A673 (cell line): Measurements from ENCODE around the gene MRPL33. TPM values are rescaled to one million over a fixed set of nuclear protein-coding genes. Genes with fewer than 3 reads are reported as not detected.

Experiments used
- BruUV-seq: library from RNA; stranded (reverse); fragments of 400-500 nt; replicated peaks from 2 replicates; lab custom pipeline; 2021; lab: Mats Ljungman, UMichigan
- CTCF ChIA-PET: fragments of 300-600 bp; sonication (Branson Sonifier 250); formaldehyde crosslinking; loops from one replicate; lab custom pipeline; 2022; ENCODE audit warnings: antibody characterized with exemption; lab: Charles Lee
- POLR2A ChIA-PET: fragments of 300-600 bp; sonication (Branson Sonifier 250); formaldehyde crosslinking; loops from one replicate; lab custom pipeline; 2022; ENCODE audit warnings: antibody characterized with exemption; ENCODE audit not compliant: low non-redundant PET; lab: Charles Lee
- DNase-seq: peaks from one replicate; pipeline ENCODE4 v3.0.0-alpha.2; 2015; ENCODE audit warnings: low spot score
- H3K27ac ChIP-seq: fragments of 200-600 bp; sonication (generic); 2 replicates; pipeline ENCODE4 v1.5.1; 2016; ENCODE audit warnings: mixed run types, low read depth, mild to moderate bottlenecking, mixed read lengths, antibody characterized with exemption, low read length; ENCODE audit not compliant: poor library complexity, severe bottlenecking
- H3K27me3 ChIP-seq: fragments of 200-600 bp; sonication (generic); replicated peaks from 2 replicates; pipeline ENCODE4 v1.6.1; 2017; ENCODE audit warnings: mixed run types, low read depth, mild to moderate bottlenecking, mixed read lengths, antibody characterized with exemption, low read length; ENCODE audit not compliant: insufficient read depth, poor library complexity
- H3K36me3 ChIP-seq: fragments of 200-600 bp; sonication (generic); 2 replicates; pipeline ENCODE4 v1.6.1; 2016; ENCODE audit warnings: mixed run types, mild to moderate bottlenecking, mixed read lengths, antibody characterized with exemption, low read length; ENCODE audit not compliant: insufficient read depth, poor library complexity, severe bottlenecking
- H3K4me1 ChIP-seq: fragments of 200-600 bp; sonication (generic); 2 replicates; pipeline ENCODE4 v1.6.1; 2017; ENCODE audit warnings: mixed run types, mild to moderate bottlenecking, mixed read lengths, antibody characterized with exemption, low read length; ENCODE audit not compliant: insufficient read depth, poor library complexity, severe bottlenecking
- H3K4me3 ChIP-seq: fragments of 200-600 bp; sonication (generic); 2 replicates; pipeline ENCODE4 v1.5.1; 2016; ENCODE audit warnings: low read depth, mixed run types, mild to moderate bottlenecking, mixed read lengths, low read length; ENCODE audit not compliant: poor library complexity, severe bottlenecking
- H3K9me3 ChIP-seq: fragments of 200-600 bp; sonication (generic); 2 replicates; pipeline ENCODE4 v1.6.1; 2016; ENCODE audit warnings: mixed run types, low read depth, mild to moderate bottlenecking, mixed read lengths, antibody characterized with exemption, low read length; ENCODE audit not compliant: poor library complexity, severe bottlenecking
- CTCF ChIP-seq: fragments of 300-800, 200-600 bp; sonication (generic); conservative IDR thresholded peaks from 2 replicates; pipeline ENCODE4 v1.5.1; 2017; ENCODE audit warnings: low read depth, mild to moderate bottlenecking, antibody characterized with exemption, low read length, moderate library complexity, mixed read lengths
- EZH2 ChIP-seq: fragments of 200-600 bp; sonication (generic); IDR thresholded peaks from 2 replicates; pipeline ENCODE4 v1.6.1; 2017; ENCODE audit warnings: borderline replicate concordance, low read depth, mild to moderate bottlenecking, mixed read lengths, antibody characterized with exemption, low read length; ENCODE audit not compliant: poor library complexity, severe bottlenecking
- intact Hi-C: fragments of 100-400 bp; cut with micrococcal nuclease; formaldehyde crosslinking; loops from one replicate; pipeline ENCODE4 v1.10.0; 2022; ENCODE audit not compliant: unreplicated experiment
- total RNA-seq: library from RNA; stranded (reverse); gene quantifications from 2 replicates; pipeline ENCODE4 v1.2.3, GENCODE V29; 2021

The MRPL33 gene
- total RNA-seq, 1 experiment from 2014 or later, result 68.1 TPM

- no peaks in the 10 kb centered on the region for H3K36me3 ChIP-seq
- no peak overlapping the region for H3K4me3 ChIP-seq
- no peak overlapping the region for H3K27ac ChIP-seq
- H3K27me3 ChIP-seq, result no peaks in the 10 kb centered on the region
- TF ChIP-seq EZH2 (no peak), CTCF (no peak)
- BruUV-seq, result no TSS peak
- H3K4me1 ChIP-seq, result no peaks in the 10 kb centered on the region
- CTCF ChIA-PET, result no interaction called here
- POLR2A ChIA-PET, result no interaction called here
- H3K9me3 ChIP-seq, result no peaks in the 10 kb centered on the region
- intact Hi-C loops, result no loop called here
- no peak for DNase-seq
These were observed 41.9 kb upstream of the MRPL33 start for GRCh38 chr2:27729614-27730013.

- intact Hi-C loops, result no loop called here
- no peaks in the 10 kb centered on the region for H3K27me3 ChIP-seq
- H3K27ac ChIP-seq, result no peak overlapping the region
- ChIA-PET CTCF (no interaction called here), POLR2A (no interaction called here)
- no TSS peak for BruUV-seq
- no peak for DNase-seq
- TF ChIP-seq EZH2 (no peak), CTCF (no peak)
- H3K36me3 ChIP-seq, result no peaks in the 10 kb centered on the region
- H3K4me1 ChIP-seq, result no peaks in the 10 kb centered on the region
- no peak overlapping the region for H3K4me3 ChIP-seq
- H3K9me3 ChIP-seq, result no peaks in the 10 kb centered on the region
These were observed 41.3 kb upstream of the MRPL33 start for GRCh38 chr2:27730261-27730662.

- Histone ChIP-seq H3K4me1 (no peaks in the 10 kb centered on the region), H3K27me3 (no peaks in the 10 kb centered on the region), H3K27ac (no peak overlapping the region), H3K36me3 (no peaks in the 10 kb centered on the region), H3K4me3 (no peak overlapping the region), H3K9me3 (no peaks in the 10 kb centered on the region)
- DNase-seq, result no peak
- TF ChIP-seq EZH2, result no peak
- no peak for TF ChIP-seq CTCF
- intact Hi-C loops, result no loop called here
- POLR2A ChIA-PET, result interaction anchor here (0.5 kb wide), 1 partner anchor 385 kb away, joined by 3 read pairs; no protein-coding TSS in a partner anchor
- no TSS peak for BruUV-seq
- CTCF ChIA-PET, result no interaction called here
These were observed 40.4 kb upstream of the MRPL33 start for GRCh38 chr2:27730980-27731691.
